Left forelimb (tissue), 1 donor: ENCODE results near the gene DNASE1L2.

Experiments used
- DNase-seq: peaks from one replicate; pipeline ENCODE4 v3.0.0-alpha.2; 2018; ENCODE audit warnings: low spot score

Gene DNASE1L2

DNA sequence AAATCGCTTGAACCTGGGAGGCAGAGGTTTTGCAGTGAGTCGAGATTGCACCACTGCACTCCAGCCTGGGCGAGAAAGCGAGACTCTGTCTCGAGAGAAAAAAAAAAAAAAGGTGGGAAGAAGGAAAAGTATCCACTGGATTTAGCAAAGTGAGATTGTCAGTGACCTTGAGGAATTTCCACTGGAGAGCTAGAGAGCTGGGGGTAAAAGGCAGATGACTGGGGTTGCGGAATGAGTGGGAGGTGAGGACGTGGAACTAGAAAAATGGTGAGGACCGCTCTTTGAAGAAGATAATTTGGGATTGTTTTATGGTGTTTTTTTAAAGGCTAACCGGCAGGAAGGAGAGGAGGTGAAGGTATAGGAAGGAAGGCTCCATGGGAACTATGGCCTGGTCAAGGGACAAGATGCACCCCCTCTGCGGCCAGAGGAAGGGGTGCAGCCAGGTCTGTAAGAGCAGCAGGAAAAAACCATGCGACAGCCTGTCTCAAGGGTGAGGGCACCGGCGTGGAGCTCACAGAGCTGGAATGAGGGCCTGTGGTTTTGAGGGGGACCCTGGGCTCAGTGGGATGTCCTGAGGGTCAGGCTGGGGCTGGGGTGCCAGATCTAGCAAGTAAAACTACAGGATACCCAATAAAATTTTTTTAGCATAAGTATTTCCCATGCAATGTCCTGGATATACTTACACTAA lies 31.7 kb upstream of the DNASE1L2 start:
- no peak for DNase-seq

DNA sequence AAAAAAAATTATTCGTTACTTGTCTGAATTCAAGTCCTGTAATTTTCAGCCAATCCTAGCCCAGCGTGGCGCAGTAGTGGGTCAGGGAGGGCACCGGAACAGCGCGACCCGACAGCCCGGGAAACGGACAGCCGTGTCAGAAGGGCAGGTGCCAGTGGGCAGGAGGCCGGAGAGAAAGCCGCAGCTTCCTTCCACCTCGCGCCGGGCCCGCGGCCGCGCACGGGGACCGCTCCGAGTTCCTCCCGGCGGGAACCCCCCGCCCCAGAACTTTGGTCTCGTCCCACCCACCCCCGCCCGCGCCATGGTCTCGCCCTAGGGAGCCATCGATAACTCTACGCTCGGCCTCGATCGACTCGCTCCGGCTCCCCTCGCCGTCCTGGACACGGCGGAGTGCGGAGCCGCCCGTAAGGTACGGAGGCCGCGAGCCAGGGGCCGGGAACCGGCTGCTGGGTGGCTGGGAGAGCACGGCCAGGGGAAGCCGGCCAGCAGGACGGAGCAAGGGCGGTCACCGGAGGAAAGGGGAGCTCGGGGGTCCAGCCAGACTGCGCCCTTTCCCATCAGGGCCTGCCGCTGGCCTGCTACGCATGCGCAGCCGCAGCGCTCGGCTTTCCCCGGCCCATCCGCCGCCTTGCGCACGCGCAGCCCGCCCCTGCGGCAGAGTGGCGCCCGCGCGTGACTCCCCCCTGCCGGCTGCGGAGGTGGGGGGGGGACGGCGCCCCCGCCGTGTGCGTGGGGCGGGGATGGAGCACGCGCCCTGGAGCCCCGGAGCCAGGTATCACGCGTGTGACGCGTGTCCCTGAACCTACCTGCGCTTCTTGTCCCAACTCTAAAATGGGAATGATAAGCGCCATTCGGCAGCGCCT lies 30.9 kb upstream of the DNASE1L2 start, which contains the start of gene MLST8:
Gene MLST8, plus strand, starts transcription at position 351 of the 863 bp plus-strand sequence. CDS start 632 bp downstream, outside the sequence.
- peak; percentile 95 for DNase-seq

DNA sequence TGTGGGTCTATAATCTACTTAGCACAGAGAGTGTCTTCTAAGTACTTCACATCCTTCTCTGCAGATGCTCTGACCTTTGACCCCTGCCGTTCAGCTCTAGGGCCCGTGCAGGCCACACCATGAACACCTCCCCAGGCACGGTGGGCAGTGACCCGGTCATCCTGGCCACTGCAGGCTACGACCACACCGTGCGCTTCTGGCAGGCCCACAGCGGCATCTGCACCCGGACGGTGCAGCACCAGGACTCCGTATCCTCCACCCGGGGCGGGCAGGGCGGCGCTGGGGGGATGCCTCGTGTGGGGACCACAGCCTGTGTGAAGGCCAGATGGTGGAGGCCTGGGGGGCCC lies 30.3 kb upstream of the DNASE1L2 start:
- DNase-seq, result no peak

DNA sequence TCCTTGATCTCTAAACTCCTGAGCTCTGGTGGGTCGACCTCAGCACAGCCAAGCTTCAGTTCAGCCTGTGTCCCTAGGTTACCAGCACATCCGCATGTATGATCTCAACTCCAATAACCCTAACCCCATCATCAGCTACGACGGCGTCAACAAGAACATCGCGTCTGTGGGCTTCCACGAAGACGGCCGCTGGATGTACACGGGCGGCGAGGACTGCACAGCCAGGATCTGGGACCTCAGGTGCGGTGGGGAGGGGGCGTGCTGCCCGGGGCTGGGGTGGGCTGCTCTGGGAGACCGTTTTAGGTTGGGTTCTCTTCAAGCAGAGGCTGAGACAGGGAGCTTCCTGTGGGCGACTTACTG lies 29.8 kb upstream of the DNASE1L2 start:
- DNase-seq, result no peak

DNA sequence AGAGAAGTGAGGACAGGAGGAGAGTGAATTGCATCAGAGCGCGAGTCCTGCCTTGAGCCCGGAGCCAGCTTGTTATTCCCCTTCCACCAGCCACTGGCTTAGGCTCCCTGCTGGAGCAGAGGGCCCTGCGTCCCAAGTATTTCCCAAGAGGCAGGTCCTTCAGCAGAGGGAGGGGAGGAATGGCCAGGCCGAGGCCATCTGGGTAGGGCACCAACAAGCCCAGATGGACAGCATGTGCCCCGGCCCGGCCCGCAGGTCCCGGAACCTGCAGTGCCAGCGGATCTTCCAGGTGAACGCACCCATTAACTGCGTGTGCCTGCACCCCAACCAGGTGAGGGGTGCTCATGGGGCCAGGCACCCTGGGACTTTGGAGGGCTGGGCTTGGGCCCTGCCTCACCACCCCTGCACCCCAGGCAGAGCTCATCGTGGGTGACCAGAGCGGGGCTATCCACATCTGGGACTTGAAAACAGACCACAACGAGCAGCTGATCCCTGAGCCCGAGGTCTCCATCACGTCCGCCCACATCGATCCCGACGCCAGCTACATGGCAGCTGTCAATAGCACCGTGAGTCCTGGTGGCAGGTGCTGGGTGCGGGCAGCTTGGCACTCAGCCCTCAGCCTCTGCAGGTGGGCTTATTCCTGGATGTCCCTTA lies 29.3 kb upstream of the DNASE1L2 start:
- DNase-seq, result no peak

DNA sequence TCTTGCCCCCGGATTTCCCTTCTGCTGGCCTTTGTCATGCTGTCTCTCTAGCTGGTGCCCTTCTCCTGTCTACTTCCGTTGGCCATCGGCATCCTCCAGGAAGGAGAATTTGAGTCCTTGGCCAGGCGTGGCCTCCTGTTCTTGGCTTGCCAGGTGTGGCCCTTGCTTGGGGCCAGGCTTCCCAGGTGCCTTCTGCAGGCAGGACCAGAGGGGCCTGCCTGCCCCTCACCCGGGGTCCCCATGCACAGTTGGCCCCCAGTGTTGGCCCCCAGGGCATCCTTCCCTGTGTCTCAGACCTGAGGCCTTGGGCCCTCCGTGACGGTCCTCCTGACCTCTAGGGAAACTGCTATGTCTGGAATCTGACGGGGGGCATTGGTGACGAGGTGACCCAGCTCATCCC lies 28.4 kb upstream of the DNASE1L2 start:
- DNase-seq, result no peak

DNA sequence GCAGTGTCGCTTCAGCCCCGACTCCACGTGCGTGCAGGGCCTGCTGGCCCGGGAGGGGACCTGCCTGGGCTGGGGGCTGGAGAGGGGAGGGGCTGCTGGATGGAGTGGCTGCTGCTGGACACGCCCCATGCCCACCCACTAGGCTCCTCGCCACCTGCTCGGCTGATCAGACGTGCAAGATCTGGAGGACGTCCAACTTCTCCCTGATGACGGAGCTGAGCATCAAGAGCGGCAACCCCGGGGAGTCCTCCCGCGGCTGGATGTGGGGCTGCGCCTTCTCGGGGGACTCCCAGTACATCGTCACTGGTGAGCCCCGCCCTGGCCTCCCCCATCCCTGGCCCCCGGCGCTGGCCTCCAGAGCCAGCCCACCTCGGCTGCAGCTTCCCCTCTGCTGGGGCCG lies 27.9 kb upstream of the DNASE1L2 start:
- DNase-seq, result no peak

DNA sequence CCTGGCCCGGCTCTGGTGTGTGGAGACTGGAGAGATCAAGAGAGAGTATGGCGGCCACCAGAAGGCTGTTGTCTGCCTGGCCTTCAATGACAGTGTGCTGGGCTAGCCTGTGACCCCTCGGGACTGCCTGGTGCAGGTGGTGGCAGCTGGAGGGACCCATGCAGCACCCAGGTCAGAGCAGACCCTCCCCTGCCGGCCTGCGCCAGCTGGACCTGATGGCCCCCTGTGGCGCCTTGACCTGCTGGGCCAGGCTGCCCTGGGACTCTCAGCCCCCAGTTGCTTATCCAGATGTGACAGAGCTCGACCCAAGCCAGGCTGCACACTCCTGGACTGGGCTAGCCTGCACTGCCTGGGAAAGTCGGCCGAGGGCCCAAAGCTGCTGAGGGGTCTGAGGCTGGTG lies 27.5 kb upstream of the DNASE1L2 start:
- no peak for DNase-seq

DNA sequence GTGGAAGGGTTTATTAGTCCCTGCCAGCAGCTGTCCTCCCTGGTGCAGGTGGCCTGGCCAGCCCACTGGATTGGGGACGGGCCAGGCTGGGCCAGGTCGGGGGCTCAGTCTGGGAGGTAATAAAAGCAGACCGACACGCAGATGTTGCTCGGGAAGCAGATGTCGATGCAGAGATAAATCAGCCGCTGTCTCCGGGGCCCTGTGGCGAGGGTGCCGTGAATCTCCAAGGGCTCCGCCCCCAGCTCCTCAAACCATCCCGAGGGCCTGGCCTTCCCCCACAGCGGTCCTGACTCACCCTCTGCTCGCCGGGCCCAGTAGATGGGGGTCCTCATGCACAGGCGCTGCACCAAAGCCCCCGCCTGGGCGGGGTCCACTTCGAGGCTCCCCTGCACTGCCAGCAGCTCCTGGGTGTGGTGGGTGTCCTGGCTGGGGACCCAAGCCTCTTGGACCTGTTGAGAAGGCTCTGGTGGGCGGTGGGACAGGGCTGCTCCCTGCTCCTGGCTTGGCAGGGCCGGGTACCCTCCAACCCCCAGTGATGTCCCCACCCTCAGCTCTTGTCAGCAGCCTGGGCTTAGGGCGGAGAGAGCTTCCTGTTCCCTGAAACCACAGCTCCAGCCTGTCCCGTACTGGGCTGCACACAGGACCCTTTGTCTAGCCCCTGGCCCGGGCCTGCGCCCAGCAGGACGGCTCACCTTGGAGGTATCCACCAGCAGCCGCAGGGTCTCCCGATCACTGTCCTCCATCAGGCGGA lies 26.8 kb upstream of the DNASE1L2 start:
- DNase-seq, result no peak

DNA sequence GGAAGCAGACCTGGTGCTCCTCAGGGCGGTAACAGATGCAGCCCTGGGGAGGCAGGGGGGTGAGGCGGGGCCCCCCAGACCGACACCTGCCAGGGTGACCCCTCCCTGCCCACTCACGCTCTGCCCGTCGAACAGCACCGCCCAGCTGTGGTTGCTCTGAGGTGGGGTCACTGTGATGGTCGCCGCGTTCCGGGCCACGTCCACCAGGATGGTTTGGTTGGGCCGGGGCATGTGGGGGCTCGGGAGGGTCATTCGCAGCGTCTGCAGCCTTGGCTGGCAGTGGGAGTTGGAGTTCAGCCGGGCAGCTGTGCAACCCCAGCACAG lies 26.3 kb upstream of the DNASE1L2 start:
- no peak for DNase-seq

DNA sequence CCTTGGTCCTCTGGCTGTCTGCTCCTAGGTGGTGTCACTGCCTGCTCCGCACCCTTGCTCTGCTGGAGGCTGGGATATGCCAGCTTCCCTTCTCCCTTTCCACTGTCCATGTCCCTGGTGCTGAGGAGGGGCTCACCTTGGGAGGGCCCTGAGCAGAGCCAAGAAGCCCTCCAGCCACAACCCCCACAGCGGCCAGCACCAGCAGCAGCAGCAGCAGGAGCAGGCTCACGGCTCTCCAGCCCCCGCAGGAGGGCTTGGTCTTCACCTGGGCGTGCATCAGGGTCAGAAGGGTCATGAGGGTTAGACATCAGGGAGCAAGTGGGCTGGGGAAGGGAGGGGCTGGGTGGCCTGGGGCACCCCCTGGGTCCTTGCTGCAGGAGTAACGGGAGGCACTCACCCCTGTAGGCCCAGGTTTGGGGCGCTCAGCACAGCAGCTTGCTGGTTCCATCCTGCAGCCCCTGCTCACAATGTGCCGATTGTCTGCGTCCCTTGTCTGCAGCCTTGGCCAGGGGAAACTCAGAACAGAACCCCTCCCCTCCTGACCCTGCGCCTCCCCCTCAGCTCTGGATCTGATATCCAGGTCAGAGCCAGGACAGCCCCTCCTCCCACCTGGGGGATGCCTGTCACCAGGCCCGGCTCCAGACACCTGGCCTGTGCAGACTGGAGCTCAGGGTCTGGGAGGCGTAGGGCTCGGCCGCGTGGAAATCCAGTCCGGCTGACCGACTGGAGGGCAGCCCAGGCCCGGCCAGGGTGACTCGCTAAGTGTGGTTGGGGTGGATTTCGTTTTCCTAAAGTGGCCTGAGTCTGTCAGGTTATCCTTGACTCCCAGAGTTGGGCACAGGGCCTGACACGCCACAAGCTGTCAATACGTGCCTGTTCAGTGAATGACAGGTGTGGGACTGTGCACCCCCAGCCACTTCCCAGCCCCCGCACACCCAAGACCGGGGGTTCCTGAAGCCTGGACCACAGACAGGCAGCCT lies 25.6 kb upstream of the DNASE1L2 start, which contains the start of gene BRICD5:
Gene BRICD5, minus strand, starts transcription at position 478 of the 980 bp plus-strand sequence. Its CDS starts 30 bp downstream, at position 448.
- no peak for DNase-seq

DNA sequence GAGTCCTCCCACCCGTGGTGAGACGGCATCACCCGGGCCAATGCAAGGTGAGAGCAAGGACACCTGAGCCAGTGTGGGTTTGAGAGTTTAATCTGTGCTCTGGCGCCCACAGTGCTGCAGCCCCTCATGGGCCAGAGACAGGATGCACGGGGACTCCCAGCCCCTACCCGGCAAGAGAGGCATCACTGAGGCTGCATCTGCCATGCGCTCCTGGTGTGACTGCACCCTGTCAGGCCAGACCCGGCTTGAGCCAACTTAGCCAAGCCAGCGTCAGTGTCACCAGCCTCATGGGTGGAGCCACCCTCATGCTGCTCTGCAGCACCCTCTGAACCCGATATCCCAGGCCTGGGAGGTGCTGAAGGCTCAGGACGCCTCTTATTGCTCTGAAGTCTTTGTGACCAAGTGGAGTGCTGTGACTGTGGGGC lies 24.3 kb upstream of the DNASE1L2 start:
- no peak for DNase-seq

DNA sequence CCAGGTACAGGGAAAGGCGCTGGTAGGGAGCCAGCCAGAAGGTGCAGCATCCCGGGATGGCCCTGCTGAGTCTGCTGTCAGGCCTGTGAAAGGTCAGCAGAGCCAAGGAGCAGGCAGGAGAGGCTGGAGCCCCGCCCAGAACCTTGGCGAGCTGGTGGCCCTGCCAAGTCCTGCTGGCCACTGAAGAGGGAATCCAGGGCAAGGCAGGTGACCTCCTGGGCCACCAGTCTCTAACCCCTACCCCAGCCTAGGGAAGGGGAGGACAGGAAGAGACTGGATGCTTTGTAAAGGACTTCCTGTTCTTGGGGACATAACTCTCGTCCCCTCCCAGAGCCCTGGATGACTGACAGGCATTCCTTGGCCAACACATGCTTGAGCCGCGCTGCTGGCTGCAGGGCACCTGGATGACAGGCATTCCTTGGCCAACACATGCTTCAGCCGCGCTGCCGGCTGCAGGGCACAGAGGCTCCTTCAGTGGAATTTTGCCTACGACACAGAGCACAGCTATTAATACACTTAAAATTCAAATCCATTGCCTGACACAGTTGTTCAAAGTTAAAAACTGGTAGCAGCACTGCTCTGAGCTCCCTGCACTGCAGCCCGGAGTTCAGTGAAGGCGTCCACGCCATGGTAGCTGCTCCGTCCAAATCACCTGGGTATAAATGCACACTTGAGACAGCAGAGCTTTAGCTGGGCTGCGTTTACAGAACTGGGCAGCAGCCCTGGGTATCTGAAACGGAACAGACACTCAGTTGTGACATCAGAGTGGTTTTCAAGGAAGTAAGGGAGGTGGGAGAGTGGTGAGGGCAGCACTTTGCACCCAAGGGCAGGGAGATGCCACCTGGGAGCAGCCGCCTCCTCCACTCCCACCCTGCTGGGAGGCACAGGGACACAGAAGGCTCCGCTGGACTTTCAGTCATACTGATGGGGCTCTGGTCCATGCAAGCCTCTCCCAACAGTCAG lies 23.6 kb upstream of the DNASE1L2 start:
- DNase-seq, result no peak

DNA sequence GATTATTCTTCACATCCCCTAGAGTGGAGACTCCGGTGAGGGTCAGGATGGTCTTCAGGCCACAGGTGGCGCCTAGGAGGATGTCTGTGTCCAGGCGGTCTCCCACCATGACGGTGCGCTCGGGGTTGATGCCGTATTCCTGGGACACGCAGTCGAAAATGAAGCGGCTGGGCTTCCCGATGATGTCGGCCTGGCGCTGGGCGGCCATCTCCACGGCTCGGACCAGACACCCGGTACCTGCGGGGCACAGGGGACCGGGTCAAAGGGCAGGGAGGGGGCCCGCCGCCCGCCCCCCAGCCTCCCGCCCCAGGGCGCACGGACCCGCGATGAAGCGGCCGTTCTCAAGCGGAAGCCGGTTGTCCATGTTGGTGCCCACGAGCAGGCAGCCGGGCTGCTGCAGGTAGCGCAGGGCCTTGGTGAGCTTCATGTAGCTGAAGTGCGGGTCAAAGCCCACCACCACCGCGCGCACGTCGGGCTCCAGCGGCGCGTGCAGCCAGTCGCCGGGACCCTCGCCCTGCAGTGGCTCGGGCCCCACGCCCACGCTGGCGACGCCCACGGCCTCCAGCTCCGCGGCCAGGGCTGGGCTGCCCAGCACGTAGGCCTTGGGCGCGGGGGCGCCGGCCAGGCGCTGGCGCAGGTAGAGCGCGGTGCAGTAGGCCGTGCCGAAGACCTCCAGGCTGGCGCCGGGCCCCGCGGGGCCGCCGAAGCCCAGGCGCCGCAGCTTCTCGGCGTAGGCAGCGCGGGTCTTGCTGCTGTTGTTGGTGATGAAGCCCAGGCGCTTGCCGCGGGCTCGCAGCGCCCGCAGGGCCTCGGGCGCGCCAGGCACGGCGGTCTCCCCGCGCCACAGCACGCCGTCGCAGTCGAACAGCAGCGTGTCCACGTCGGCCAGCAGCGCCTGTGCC lies 22.2 kb upstream of the DNASE1L2 start:
- no peak for DNase-seq

DNA sequence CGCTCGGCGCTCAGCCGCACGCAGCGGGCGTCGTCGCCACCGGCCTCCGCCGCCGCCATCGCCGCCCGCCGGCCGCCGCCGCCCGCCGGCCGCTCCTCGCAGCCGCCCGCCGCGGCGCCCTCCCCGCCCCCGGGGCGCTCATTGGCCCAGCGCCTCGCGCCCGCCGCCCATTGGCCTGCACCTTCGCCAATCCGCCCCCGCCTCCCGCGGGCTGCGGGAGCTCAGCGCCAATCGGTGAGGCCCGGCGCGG lies 21.6 kb upstream of the DNASE1L2 start, which contains the start of gene PGP:
Gene PGP, minus strand, starts transcription at position 122 of the 250 bp plus-strand sequence. Its CDS starts 63 bp downstream, at position 59.
- DNase-seq, result no peak

DNA sequence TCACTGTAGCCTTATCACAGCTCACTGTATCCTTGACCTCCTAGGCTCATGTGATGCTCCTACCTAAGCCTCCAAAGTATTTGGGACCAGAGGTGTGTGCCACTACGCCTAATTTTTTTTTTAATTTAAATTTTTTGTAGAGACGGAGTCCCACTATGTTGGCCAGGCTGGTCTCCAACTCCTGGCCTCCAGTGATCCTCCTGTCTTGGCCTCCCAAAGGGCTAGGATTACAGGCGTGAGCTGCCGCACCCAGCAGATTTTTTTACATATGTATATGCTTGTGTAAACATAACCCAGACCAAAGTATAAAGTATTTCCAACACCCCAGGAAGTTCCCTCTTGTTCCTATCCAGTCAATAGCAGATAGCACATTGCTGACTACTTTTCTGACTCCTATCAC lies 19.9 kb upstream of the DNASE1L2 start:
- no peak for DNase-seq

DNA sequence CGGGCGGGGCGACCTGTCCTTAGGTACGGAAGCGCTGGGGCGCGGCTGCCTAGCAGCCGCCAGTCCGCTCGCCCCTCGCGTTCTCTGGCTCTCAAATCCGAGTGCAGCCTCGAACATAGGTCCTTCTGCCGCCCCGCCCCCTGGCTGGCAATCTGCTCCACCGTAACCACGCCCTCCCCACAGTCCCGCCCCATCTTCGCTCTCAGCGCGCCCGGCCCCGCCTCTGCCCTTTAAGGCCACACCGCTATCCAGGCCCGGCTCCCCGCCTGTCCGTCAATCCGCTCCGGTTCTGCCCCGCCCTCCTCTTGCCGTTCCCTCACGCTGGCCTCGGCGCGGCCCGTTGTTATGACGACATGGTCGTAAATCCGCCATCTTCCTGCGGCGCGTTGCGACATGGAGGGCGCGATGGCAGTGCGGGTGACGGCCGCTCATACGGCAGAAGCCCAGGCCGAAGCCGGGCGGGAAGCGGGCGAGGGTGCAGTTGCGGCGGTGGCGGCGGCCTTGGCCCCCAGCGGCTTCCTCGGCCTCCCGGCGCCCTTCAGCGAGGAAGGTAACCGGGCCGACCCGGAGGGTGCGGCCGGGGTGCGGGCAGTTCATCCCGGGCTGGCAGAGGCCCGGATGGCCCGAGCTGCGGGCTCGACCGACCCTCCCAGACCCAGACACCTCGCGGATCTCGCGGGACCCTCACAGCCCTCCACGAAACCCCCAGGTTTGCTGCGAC lies 12.9 kb upstream of the DNASE1L2 start, which contains the start of gene E4F1:
Gene E4F1, plus strand, starts transcription at position 371 of the 721 bp plus-strand sequence. Its CDS starts 23 bp downstream, at position 394.
- peak; percentile 97 for DNase-seq

DNA sequence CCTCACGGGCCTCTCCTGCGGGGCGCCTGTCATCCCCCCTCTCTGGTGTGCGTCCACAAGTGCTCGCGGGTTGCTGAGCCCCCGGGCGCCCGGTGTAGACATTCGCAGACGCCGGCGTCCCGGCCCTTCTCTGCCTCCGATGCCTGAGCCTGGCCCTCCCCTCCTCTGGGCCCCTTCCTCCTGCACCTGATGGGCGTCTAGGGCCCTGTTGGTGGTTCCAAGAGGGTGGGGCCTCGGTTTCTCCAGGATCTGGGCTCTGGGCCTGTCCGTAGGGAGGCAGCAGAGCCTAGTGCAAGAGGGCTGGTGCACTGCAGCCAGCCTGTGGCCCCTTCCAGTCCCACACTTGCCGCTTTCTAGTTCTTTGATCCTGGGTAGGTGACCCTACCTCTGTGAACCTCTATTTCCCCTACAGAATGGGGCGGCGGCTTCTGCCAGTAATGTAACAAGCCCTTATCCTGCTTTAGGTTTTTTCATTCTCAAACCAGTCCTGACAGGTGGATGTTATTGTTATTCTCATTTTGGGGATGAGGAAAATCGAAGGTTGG lies 12.2 kb upstream of the DNASE1L2 start:
- DNase-seq, result no peak
